Transverse colon (tissue), 4 donors: ENCODE results near the gene MEF2B. TPM values are rescaled to one million over a fixed set of nuclear protein-coding genes. Genes with fewer than 3 reads are reported as not detected.

ENCODE experiments used
- DNase-seq: peaks from one replicate; pipeline ENCODE4 v3.0.0-alpha.2; 2019
- H3K27ac ChIP-seq, 4 donors: fragments of 200-600 bp; sonication (generic); 2 replicates each; pipeline ENCODE4 v1.5.1; 2016 to 2018; ENCODE audit warnings: inconsistent platforms in 4 of 4
- H3K27me3 ChIP-seq: fragments of 200-600 bp; sonication (generic); 2 replicates; pipeline ENCODE4 v1.5.1; 2017; ENCODE audit warnings: inconsistent platforms
- H3K36me3 ChIP-seq, 4 donors: fragments of 200-600 bp; sonication (generic); 2 replicates each; pipeline ENCODE4 v1.5.1; 2017 to 2019; ENCODE audit warnings: inconsistent platforms in 4 of 4
- H3K4me1 ChIP-seq, 4 donors: fragments of 200-600 bp; sonication (generic); 2 replicates each; pipeline ENCODE4 v1.5.1; 2017 to 2020; ENCODE audit warnings: inconsistent platforms in 4 of 4
- H3K4me3 ChIP-seq, 4 donors: fragments of 200-600 bp; sonication (generic); 1 replicate in 1 of 4; 2 replicates in 3 of 4; pipeline versions ENCODE4 v1.5.1 to v1.6.1; 2017 to 2019; ENCODE audit warnings: inconsistent platforms in 4 of 4
- H3K9me3 ChIP-seq, 2 donors: fragments of 200-600 bp; sonication (generic); 2 replicates each; pipeline ENCODE4 v1.5.1; 2017 to 2019; ENCODE audit warnings: inconsistent platforms in 2 of 2
- CTCF ChIP-seq, 5 experiments: fragments of 200-600 bp in 3 of 5; fragments of 450-650 bp in 2 of 5; sonication (generic) in 3 of 5; IDR thresholded peaks; 1 replicate in 2 of 5; 2 replicates in 3 of 5; pipeline ENCODE4 v1.5.1; 2016 to 2017; ENCODE audit warnings: antibody characterized with exemption in 5 of 5, inconsistent platforms in 3 of 5, mild to moderate bottlenecking in 2 of 5, moderate library complexity in 1 of 5
- EP300 ChIP-seq: sonication (generic); formaldehyde crosslinking; IDR thresholded peaks from one replicate; pipeline ENCODE4 v1.6.1; 2017; ENCODE audit warnings: antibody characterized with exemption, low read depth
- POLR2A ChIP-seq: fragments of 450-650 bp; IDR thresholded peaks from one replicate; pipeline ENCODE4 v1.6.1; 2016; ENCODE audit warnings: antibody characterized with exemption, mild to moderate bottlenecking, moderate library complexity
- POLR2AphosphoS5 ChIP-seq, 3 donors: sonication (generic); formaldehyde crosslinking; IDR thresholded peaks; one replicate each; pipeline ENCODE4 v1.6.1; 2016; ENCODE audit warnings: antibody characterized with exemption in 3 of 3
- WGBS, 2 donors: methylation state at CpG; one replicate each; pipeline ENCODE4 v1.1.5; 2018; ENCODE audit warnings: low coverage in 1 of 2; 5-methylcytosine and 5-hydroxymethylcytosine counted together
- in situ Hi-C, 4 donors: fragments of 200-750 bp; cut with MboI; loops; one replicate each; pipeline versions ENCODE4 v1.15.0 to v1.15.1; 2017; ENCODE audit warnings: low sequenced_read_pairs in 3 of 4, low pct_ligation_motif_present in 1 of 4, low pct_unique_long_range_greater_than_20kb in 1 of 4
- intact Hi-C: fragments of 100-400 bp; cut with DNase I; formaldehyde crosslinking; loops from one replicate; pipeline ENCODE4 v1.15.1; 2023; ENCODE audit warnings: low total_unique reads
- total RNA-seq, 4 donors: library from RNA; depleted of rRNA; stranded (reverse); fragments of >200 nt; gene quantifications; one replicate each; pipeline ENCODE4 v1.1.0, GENCODE V29; 2016

MEF2B gene
- total RNA-seq, 4 donors from 2014 or later, result 0.95 TPM; not detected in 3

- no peaks in the 10 kb centered on the region for H3K27me3 ChIP-seq
- peaks cover 6 to 48% (median 40%) of the 10 kb centered on the region in 4 donors for H3K4me1 ChIP-seq
- peak overlapping the region; percentile 98 to 100 (median 99) for H3K27ac ChIP-seq
- peak overlapping the region in 1 of 4 donors; percentile 89 for H3K4me3 ChIP-seq
- peaks cover 0 to 10% (median 3%) of the 10 kb centered on the region in 4 donors for H3K36me3 ChIP-seq
- WGBS, 2 donors, result 67 to 100% methylated on average over 1 to 5 of the region's 5 CpGs
- in situ Hi-C loops, result loop anchor here in 1 of 4 donors (25.0 kb wide), 1 partner anchor 293 kb away; no protein-coding TSS in a partner anchor
- intact Hi-C loops, result no loop called here
- TF ChIP-seq CTCF (IDR thresholded peaks at IDR 0.05) (no peak), POLR2AphosphoS5 (IDR thresholded peaks at IDR 0.05) (no peak), EP300 (no peak), POLR2A (no peak)
- H3K9me3 ChIP-seq, result no peaks in the 10 kb centered on the region
- DNase-seq, result no peak
Observed at GRCh38 chr19:19193926-19194325, 23.9 kb upstream of the MEF2B start.

- no peak for DNase-seq
Observed at GRCh38 chr19:19192910-19193423, 22.9 kb upstream of the MEF2B start.

GRCh38 chr19:19192078-19192882 is 22.2 kb upstream of the MEF2B start, which contains the start of the genes BORCS8 and RFXANK:
Gene BORCS8 (minus strand): TSS chr19:19192152. CDS start chr19:19192117, 35 bp downstream.
Gene RFXANK (plus strand): TSS chr19:19192258. CDS start chr19:19193947, 1,689 bp downstream.
- intact Hi-C loops, result no loop called here
- H3K4me1 ChIP-seq, result peaks cover 6 to 48% (median 40%) of the 10 kb centered on the region in 4 donors
- in situ Hi-C loops, result loop anchor here in 1 of 4 donors (25.0 kb wide), 1 partner anchor 295 kb away; no protein-coding TSS in a partner anchor
- WGBS, 2 donors, result 0% methylated on average over 53 of the region's 53 CpGs; no CpG with 5 or more reads in 1 of the 2 donors
- no peaks in the 10 kb centered on the region for H3K9me3 ChIP-seq
- H3K36me3 ChIP-seq, result peaks cover 0 to 5% (median 0%) of the 10 kb centered on the region in 4 donors
- peak; percentile 69 for TF ChIP-seq POLR2A
- peak; percentile 17 to 62 (median 62) for TF ChIP-seq POLR2AphosphoS5 (IDR thresholded peaks at IDR 0.05)
- no peak for TF ChIP-seq EP300
- peak in 1 of 5 experiments; percentile 24 for TF ChIP-seq CTCF (IDR thresholded peaks at IDR 0.05)
- peak within 1 kb of the TSS; percentile 98 to 100 (median 99) for H3K27ac ChIP-seq
- H3K4me3 ChIP-seq, result peak within 1 kb of the TSS; percentile 72 to 95 (median 91)
- DNase-seq, result peak; percentile 100
- no peaks in the 10 kb centered on the region for H3K27me3 ChIP-seq

More at GRCh38 chr19:19192910-19193423, 22.9 kb upstream of the MEF2B start:
- Histone ChIP-seq H3K36me3 (peaks cover 0 to 7% (median under 1%) of the 10 kb centered on the region in 4 donors), H3K4me1 (peaks cover 6 to 48% (median 40%) of the 10 kb centered on the region in 4 donors), H3K4me3 (peak overlapping the region; percentile 40 to 95 (median 91)), H3K27me3 (no peaks in the 10 kb centered on the region), H3K27ac (peak overlapping the region; percentile 98 to 100 (median 99)), H3K9me3 (no peaks in the 10 kb centered on the region)
- intact Hi-C loops (no loop called here), in situ Hi-C loops (loop anchor here in 1 of 4 donors (25.0 kb wide), 1 partner anchor 294 kb away; no protein-coding TSS in a partner anchor)
- TF ChIP-seq EP300 (no peak), CTCF (IDR thresholded peaks at IDR 0.05) (no peak), POLR2AphosphoS5 (IDR thresholded peaks at IDR 0.05) (no peak), POLR2A (no peak)
- 0% methylated on average over 2 to 22 of the region's 22 CpGs for WGBS, 2 donors

- peak overlapping the region; percentile 72 to 95 (median 91) for H3K4me3 ChIP-seq
- DNase-seq, result no peak
- H3K9me3 ChIP-seq, result no peaks in the 10 kb centered on the region
- TF ChIP-seq POLR2AphosphoS5 (IDR thresholded peaks at IDR 0.05) (no peak), POLR2A (no peak), EP300 (no peak), CTCF (IDR thresholded peaks at IDR 0.05) (no peak)
- WGBS, 2 donors, result 0% methylated on average over 2 to 16 of the region's 17 CpGs
- peaks cover 6 to 48% (median 40%) of the 10 kb centered on the region in 4 donors for H3K4me1 ChIP-seq
- in situ Hi-C loops, result loop anchor here in 1 of 4 donors (25.0 kb wide), 1 partner anchor 296 kb away; no protein-coding TSS in a partner anchor
- H3K36me3 ChIP-seq, result no peaks in the 10 kb centered on the region
- H3K27ac ChIP-seq, result peak overlapping the region; percentile 98 to 100 (median 99)
- H3K27me3 ChIP-seq, result no peaks in the 10 kb centered on the region
- intact Hi-C loops, result no loop called here
Observed at GRCh38 chr19:19191768-19192077, 21.7 kb upstream of the MEF2B start.
